Measurements from ENCODE around the gene PANK2. TPM values are rescaled to one million over a fixed set of nuclear protein-coding genes. Genes with fewer than 3 reads are reported as not detected.

PANK2 gene
- total RNA-seq, 1 experiment from 2014 or later: 50.8 TPM

- BruUV-seq (replicated peaks): no TSS peak
- no peaks in the 10 kb centered on the region for H3K79me2 ChIP-seq (ENCODE audit: low read length)
- intact Hi-C loops (cut with micrococcal nuclease): no loop called here
- H3K4me1 ChIP-seq (ENCODE audit: insufficient read depth, low read length): no peaks in the 10 kb centered on the region
- ATAC-seq (no peak; the same call in 1 of the 2 replicates), DNase-seq (no peak)
- no peak for TF ChIP-seq CTCF (conservative IDR thresholded peaks at IDR 0.05; ENCODE audit: low read depth, low read length)
- TF ChIP-seq EZH2phosphoT487 (IDR thresholded peaks at IDR 0.05; ENCODE audit: borderline replicate concordance, low read length): no peak
- TF ChIP-seq EZH2 (IDR thresholded peaks at IDR 0.05; ENCODE audit: low read length, unreplicated experiment): no peak
- no peaks in the 10 kb centered on the region for H3F3A ChIP-seq (ENCODE audit: low read length, unreplicated experiment)
- CTCF ChIA-PET: no interaction called here
- no peak overlapping the region for H3K9ac ChIP-seq (ENCODE audit: low read length)
- no peaks in the 10 kb centered on the region for H3K9me3 ChIP-seq (ENCODE audit: low read length)
- POLR2A ChIA-PET (ENCODE audit: unreplicated experiment): no interaction called here
- no peak overlapping the region for H3K27ac ChIP-seq (ENCODE audit: low read length)
- no peaks in the 10 kb centered on the region for H4K20me1 ChIP-seq (ENCODE audit: low read length)
- no peak overlapping the region for H3K4me3 ChIP-seq (ENCODE audit: low read length)
- H3K27me3 ChIP-seq (ENCODE audit: low read length): no peaks in the 10 kb centered on the region
- no peaks in the 10 kb centered on the region for H3K9me2 ChIP-seq (replicated peaks; ENCODE audit: low read length)
- H3K4me2 ChIP-seq (ENCODE audit: low read length): no peak overlapping the region
- peaks cover 62% of the 10 kb centered on the region for H3K36me3 ChIP-seq (ENCODE audit: low read depth, low read length)
- H2AFZ ChIP-seq (ENCODE audit: low read length): no peak overlapping the region
These were observed 22.7 kb upstream of the PANK2 start for GRCh38 chr20:3866464-3866863.

GRCh38 chr20:3867802-3868201 is 21.4 kb upstream of the PANK2 start:
- TSS peak; percentile 2 for BruUV-seq (replicated peaks)

More at GRCh38 chr20:3867802-3868201, 21.4 kb upstream of the PANK2 start:
- DNase-seq (no peak), ATAC-seq (no peak)
- Histone ChIP-seq H3F3A (ENCODE audit: low read length, unreplicated experiment) (no peaks in the 10 kb centered on the region), H3K9me2 (replicated peaks; ENCODE audit: low read length) (no peaks in the 10 kb centered on the region), H3K9ac (ENCODE audit: low read length) (no peak overlapping the region), H3K36me3 (ENCODE audit: low read depth, low read length) (peaks cover 57% of the 10 kb centered on the region), H3K79me2 (ENCODE audit: low read length) (no peaks in the 10 kb centered on the region), H2AFZ (ENCODE audit: low read length) (no peak overlapping the region), H3K4me3 (ENCODE audit: low read length) (no peak overlapping the region), H4K20me1 (ENCODE audit: low read length) (no peaks in the 10 kb centered on the region), H3K27ac (ENCODE audit: low read length) (no peak overlapping the region), H3K9me3 (ENCODE audit: low read length) (no peaks in the 10 kb centered on the region), H3K4me2 (ENCODE audit: low read length) (no peak overlapping the region), H3K27me3 (ENCODE audit: low read length) (no peaks in the 10 kb centered on the region), H3K4me1 (ENCODE audit: insufficient read depth, low read length) (no peaks in the 10 kb centered on the region)
- no peak for TF ChIP-seq CTCF (conservative IDR thresholded peaks at IDR 0.05; ENCODE audit: low read depth, low read length)
- POLR2A ChIA-PET (ENCODE audit: unreplicated experiment): no interaction called here
- intact Hi-C loops (cut with micrococcal nuclease): no loop called here
- CTCF ChIA-PET: no interaction called here

All from PC-3 (cell line).